Activated CD8-positive, alpha-beta memory T cell treated with anti-CD3 and anti-CD28 coated beads, Interleukin-2, amount 50 U/mL, for 48 hours (primary cell): ENCODE data around the gene NUP50.

ENCODE experiments used
- DNase-seq: peaks from one replicate; pipeline ENCODE4 v3.0.0-alpha.2; 2020

Gene NUP50

GRCh38 chr22:45211435-45211834 lies 47.7 kb downstream of the NUP50 start:
- DNase-seq: no peak

GRCh38 chr22:45211848-45212247 lies 48.1 kb downstream of the NUP50 start:
- no peak for DNase-seq

GRCh38 chr22:45212306-45212709 lies 48.6 kb downstream of the NUP50 start:
- no peak for DNase-seq

- DNase-seq: no peak
These were observed 49.4 kb downstream of the NUP50 start for GRCh38 chr22:45212992-45213751.

GRCh38 chr22:45216133-45217003 lies 52.6 kb downstream of the NUP50 start:
- DNase-seq: no peak

- no peak for DNase-seq
These were observed 53.6 kb downstream of the NUP50 start for GRCh38 chr22:45217345-45217744.

GRCh38 chr22:45217806-45218205 lies 54.1 kb downstream of the NUP50 start:
- no peak for DNase-seq

- no peak for DNase-seq
These were observed 55.3 kb downstream of the NUP50 start for GRCh38 chr22:45218976-45219375.

- no peak for DNase-seq
These were observed 57.5 kb downstream of the NUP50 start for GRCh38 chr22:45221201-45221600.

- no peak for DNase-seq
These were observed 59.8 kb downstream of the NUP50 start for GRCh38 chr22:45223304-45224117.

- no peak for DNase-seq
These were observed 60.6 kb downstream of the NUP50 start for GRCh38 chr22:45224331-45224730.

- no peak for DNase-seq
These were observed 61.4 kb downstream of the NUP50 start for GRCh38 chr22:45224988-45225731.

- DNase-seq: no peak
These were observed 62.2 kb downstream of the NUP50 start for GRCh38 chr22:45225732-45226502.

GRCh38 chr22:45226503-45227186 lies 62.9 kb downstream of the NUP50 start:
- no peak for DNase-seq

GRCh38 chr22:45227645-45228400 lies 64.1 kb downstream of the NUP50 start:
- no peak for DNase-seq

- DNase-seq: no peak
These were observed 64.7 kb downstream of the NUP50 start for GRCh38 chr22:45228401-45228754.

- no peak for DNase-seq
These were observed 65.5 kb downstream of the NUP50 start for GRCh38 chr22:45229181-45229580.

GRCh38 chr22:45230026-45230721 lies 66.4 kb downstream of the NUP50 start:
- DNase-seq: no peak

- DNase-seq: no peak
These were observed 67.6 kb downstream of the NUP50 start for GRCh38 chr22:45231293-45231692.

- DNase-seq: no peak
These were observed 69.7 kb downstream of the NUP50 start for GRCh38 chr22:45233386-45233785.
